Stimulated activated CD4-positive, alpha-beta T cell treated with anti-CD3 and anti-CD28 coated beads, Interleukin-1b, Interleukin-23, amount 100 ng/mL, for 1 hour (primary cell): Measurements from ENCODE around the gene GBE1.

Experiments
- DNase-seq, 2 donors: peaks; one replicate each; pipeline ENCODE4 v3.0.0-alpha.2; 2020; ENCODE audit warnings: low read depth in 2 of 2

Gene GBE1

GRCh38 chr3:81468391-81468790 is 293.1 kb downstream of the GBE1 start:
- no peak for DNase-seq

GRCh38 chr3:81466201-81466560 is 295.3 kb downstream of the GBE1 start:
- no peak for DNase-seq

- no peak for DNase-seq
These were observed 295.8 kb downstream of the GBE1 start for GRCh38 chr3:81465510-81466200.

- no peak for DNase-seq
These were observed 297.7 kb downstream of the GBE1 start for GRCh38 chr3:81463781-81464180.

- DNase-seq: no peak
These were observed 298.5 kb downstream of the GBE1 start for GRCh38 chr3:81462921-81463320.

- no peak for DNase-seq
These were observed 301.7 kb downstream of the GBE1 start for GRCh38 chr3:81459733-81460132.

GRCh38 chr3:81452418-81452817 is 309.0 kb downstream of the GBE1 start:
- no peak for DNase-seq

- DNase-seq: no peak
These were observed 309.8 kb downstream of the GBE1 start for GRCh38 chr3:81451611-81452010.

- no peak for DNase-seq
These were observed 310.3 kb downstream of the GBE1 start for GRCh38 chr3:81451140-81451539.

GRCh38 chr3:81446806-81447205 is 314.6 kb downstream of the GBE1 start:
- no peak for DNase-seq

- no peak for DNase-seq
These were observed 315.7 kb downstream of the GBE1 start for GRCh38 chr3:81445712-81446111.

GRCh38 chr3:81444817-81445460 is 316.5 kb downstream of the GBE1 start:
- no peak for DNase-seq

- DNase-seq: no peak
These were observed 317.5 kb downstream of the GBE1 start for GRCh38 chr3:81443958-81444357.

GRCh38 chr3:81443457-81443782 is 318.0 kb downstream of the GBE1 start:
- DNase-seq: no peak

- DNase-seq: no peak
These were observed 318.5 kb downstream of the GBE1 start for GRCh38 chr3:81442758-81443456.

GRCh38 chr3:81440661-81441060 is 320.8 kb downstream of the GBE1 start:
- no peak for DNase-seq
